Glutamatergic neuron (in vitro differentiated cells): ENCODE measurements around the gene RAB5IF. TPM values are rescaled to one million over a fixed set of nuclear protein-coding genes. Genes with fewer than 3 reads are reported as not detected.
"Not testable (repeated sequence)": the region's sequence is repeated elsewhere in the genome, so short reads cannot be mapped to it uniquely, and the experiment has no call there.

Source experiments
- DNase-seq: peaks from one replicate; pipeline ENCODE4 v3.0.0; 2022
- H3K27ac Mint-ChIP-seq: one replicate; pipeline ENCODE4 v1.8.0; 2020; ENCODE audit warnings: mild to moderate bottlenecking, mixed read lengths, inconsistent platforms; ENCODE audit not compliant: unreplicated experiment
- H3K27me3 Mint-ChIP-seq: one replicate; pipeline ENCODE4 v1.8.0; 2020; ENCODE audit warnings: mild to moderate bottlenecking, moderate library complexity, mixed read lengths, inconsistent platforms; ENCODE audit not compliant: unreplicated experiment
- H3K36me3 Mint-ChIP-seq: one replicate; pipeline ENCODE4 v1.8.0; 2020; ENCODE audit warnings: mild to moderate bottlenecking, mixed read lengths, inconsistent platforms; ENCODE audit not compliant: unreplicated experiment
- H3K4me1 Mint-ChIP-seq: one replicate; pipeline ENCODE4 v1.8.0; 2020; ENCODE audit warnings: mild to moderate bottlenecking, low read depth, mixed read lengths, inconsistent platforms; ENCODE audit not compliant: unreplicated experiment
- H3K4me3 Mint-ChIP-seq: one replicate; pipeline ENCODE4 v1.8.0; 2020; ENCODE audit warnings: mild to moderate bottlenecking, mixed read lengths, inconsistent platforms; ENCODE audit not compliant: unreplicated experiment
- H3K9me3 Mint-ChIP-seq: one replicate; pipeline ENCODE4 v1.8.0; 2020; ENCODE audit warnings: mild to moderate bottlenecking, moderate library complexity, mixed read lengths, inconsistent platforms; ENCODE audit not compliant: unreplicated experiment
- CTCF ChIP-seq: fragments of 200-600 bp; sonication (generic); IDR thresholded peaks from one replicate; pipeline ENCODE4 v1.5.0; 2021; ENCODE audit not compliant: partially characterized antibody, unreplicated experiment
- total RNA-seq: library from RNA; stranded (reverse); fragmentation: NEBNext Ultra II Directional; extraction: Animal tissue kit (Norgen Biotek cat#: 25700); gene quantifications from one replicate; pipeline ENCODE4 v1.2.1, GENCODE V29; 2021; ENCODE audit not compliant: unreplicated experiment

Gene RAB5IF
- total RNA-seq, 1 donor from 2014 or later = 48.9 TPM

GRCh38 chr20:36607586-36608387 is 2.2 kb downstream of the RAB5IF start:
- no peak overlapping the region for H3K27ac Mint-ChIP-seq

GRCh38 chr20:36608388-36608728 is 2.8 kb downstream of the RAB5IF start:
- not testable (repeated sequence) for H3K36me3 Mint-ChIP-seq, H3K27me3 Mint-ChIP-seq, H3K9me3 Mint-ChIP-seq, H3K4me1 Mint-ChIP-seq, H3K27ac Mint-ChIP-seq, DNase-seq, H3K4me3 Mint-ChIP-seq

More at GRCh38 chr20:36607586-36608387, 2.2 kb downstream of the RAB5IF start:
- Mint-ChIP-seq H3K4me3 (peak overlapping the region; percentile 38), H3K36me3 (no peaks in the 10 kb centered on the region), H3K27me3 (peaks cover 2% of the 10 kb centered on the region), H3K4me1 (peaks cover 2% of the 10 kb centered on the region), H3K9me3 (peaks cover 2% of the 10 kb centered on the region)
- TF ChIP-seq CTCF = no peak
- no peak for DNase-seq

GRCh38 chr20:36611625-36612024 is 6.0 kb downstream of the RAB5IF start:
- Mint-ChIP-seq H3K27ac (no peak overlapping the region), H3K4me1 (no peaks in the 10 kb centered on the region), H3K36me3 (no peaks in the 10 kb centered on the region), H3K27me3 (no peaks in the 10 kb centered on the region), H3K9me3 (no peaks in the 10 kb centered on the region), H3K4me3 (no peak overlapping the region)
- no peak for TF ChIP-seq CTCF
- no peak for DNase-seq

- no peak overlapping the region for H3K27ac Mint-ChIP-seq
- no peak for TF ChIP-seq CTCF
- no peaks in the 10 kb centered on the region for H3K9me3 Mint-ChIP-seq
- no peak for DNase-seq
- H3K4me3 Mint-ChIP-seq = no peak overlapping the region
- no peaks in the 10 kb centered on the region for H3K36me3 Mint-ChIP-seq
- H3K4me1 Mint-ChIP-seq = no peaks in the 10 kb centered on the region
- no peaks in the 10 kb centered on the region for H3K27me3 Mint-ChIP-seq
These were observed 8.4 kb downstream of the RAB5IF start for GRCh38 chr20:36613974-36614373.

- H3K36me3 Mint-ChIP-seq = no peaks in the 10 kb centered on the region
- no peaks in the 10 kb centered on the region for H3K9me3 Mint-ChIP-seq
These were observed 9.4 kb downstream of the RAB5IF start for GRCh38 chr20:36614781-36615557.

More at GRCh38 chr20:36614781-36615557, 9.4 kb downstream of the RAB5IF start:
- TF ChIP-seq CTCF = no peak
- H3K4me3 Mint-ChIP-seq = no peak overlapping the region
- H3K27ac Mint-ChIP-seq = no peak overlapping the region
- DNase-seq = no peak
- no peaks in the 10 kb centered on the region for H3K4me1 Mint-ChIP-seq
- H3K27me3 Mint-ChIP-seq = no peaks in the 10 kb centered on the region
